ENCODE results near the gene SPINT1. TPM values are rescaled to one million over a fixed set of nuclear protein-coding genes. Genes with fewer than 3 reads are reported as not detected.

The SPINT1 gene, protein sequence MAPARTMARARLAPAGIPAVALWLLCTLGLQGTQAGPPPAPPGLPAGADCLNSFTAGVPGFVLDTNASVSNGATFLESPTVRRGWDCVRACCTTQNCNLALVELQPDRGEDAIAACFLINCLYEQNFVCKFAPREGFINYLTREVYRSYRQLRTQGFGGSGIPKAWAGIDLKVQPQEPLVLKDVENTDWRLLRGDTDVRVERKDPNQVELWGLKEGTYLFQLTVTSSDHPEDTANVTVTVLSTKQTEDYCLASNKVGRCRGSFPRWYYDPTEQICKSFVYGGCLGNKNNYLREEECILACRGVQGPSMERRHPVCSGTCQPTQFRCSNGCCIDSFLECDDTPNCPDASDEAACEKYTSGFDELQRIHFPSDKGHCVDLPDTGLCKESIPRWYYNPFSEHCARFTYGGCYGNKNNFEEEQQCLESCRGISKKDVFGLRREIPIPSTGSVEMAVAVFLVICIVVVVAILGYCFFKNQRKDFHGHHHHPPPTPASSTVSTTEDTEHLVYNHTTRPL
- total RNA-seq (2012; rRNA removed) = 0.22 and 0.25 TPM in 2 replicates

DNA sequence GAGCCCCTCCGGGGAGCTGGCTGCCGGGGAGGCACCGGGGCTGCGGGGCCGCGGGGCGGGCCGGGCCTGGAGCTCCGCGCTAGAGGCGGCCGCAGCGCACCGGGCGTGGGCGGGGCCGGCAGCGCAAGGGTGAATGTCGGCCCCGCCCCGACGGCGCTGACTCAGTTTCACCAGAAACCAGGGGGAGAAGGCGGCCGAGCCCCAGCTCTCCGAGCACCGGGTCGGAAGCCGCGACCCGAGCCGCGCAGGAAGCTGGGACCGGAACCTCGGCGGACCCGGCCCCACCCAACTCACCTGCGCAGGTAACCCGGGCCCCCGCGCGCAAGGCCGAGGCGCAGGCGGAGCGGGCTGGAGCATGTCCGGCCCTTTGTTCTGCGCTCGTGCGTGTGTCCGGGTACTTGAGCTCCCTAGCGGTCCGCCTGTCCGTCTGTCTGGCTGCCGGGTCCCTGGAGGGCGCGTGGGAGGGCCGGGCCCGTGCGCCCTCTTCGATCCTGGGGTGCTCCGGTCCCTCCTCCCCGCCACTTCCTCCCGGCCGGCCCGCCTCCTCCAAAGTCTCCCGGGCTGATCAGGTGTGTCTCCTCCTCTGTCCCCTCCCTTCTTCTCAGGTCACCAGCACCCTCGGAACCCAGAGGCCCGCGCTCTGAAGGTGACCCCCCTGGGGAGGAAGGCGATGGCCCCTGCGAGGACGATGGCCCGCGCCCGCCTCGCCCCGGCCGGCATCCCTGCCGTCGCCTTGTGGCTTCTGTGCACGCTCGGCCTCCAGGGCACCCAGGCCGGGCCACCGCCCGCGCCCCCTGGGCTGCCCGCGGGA, at the start of gene SPINT1:
Gene SPINT1 (plus strand): TSS at position 164 of the 811 bp plus-strand sequence. CDS start 507 bp downstream, at position 671.
- Histone ChIP-seq H3K9me3 (replicated peaks; ENCODE audit: low read length) (no peaks in the 10 kb centered on the region), H3K27me3 (ENCODE audit: control insufficient read depth, insufficient read depth, low read length) (peaks cover 52% of the 10 kb centered on the region), H3K4me1 (ENCODE audit: control insufficient read depth, insufficient read depth, low read length) (peaks cover 12% of the 10 kb centered on the region), H3K4me2 (ENCODE audit: low read length) (peak within 1 kb of the TSS; percentile 82), H3K4me3 (ENCODE audit: low read length) (peak within 1 kb of the TSS; percentile 52), H3K36me3 (ENCODE audit: insufficient read depth, low read length) (no peaks in the 10 kb centered on the region), H3K9ac (ENCODE audit: low read depth, low read length) (no peak within 1 kb of the TSS)

DNA sequence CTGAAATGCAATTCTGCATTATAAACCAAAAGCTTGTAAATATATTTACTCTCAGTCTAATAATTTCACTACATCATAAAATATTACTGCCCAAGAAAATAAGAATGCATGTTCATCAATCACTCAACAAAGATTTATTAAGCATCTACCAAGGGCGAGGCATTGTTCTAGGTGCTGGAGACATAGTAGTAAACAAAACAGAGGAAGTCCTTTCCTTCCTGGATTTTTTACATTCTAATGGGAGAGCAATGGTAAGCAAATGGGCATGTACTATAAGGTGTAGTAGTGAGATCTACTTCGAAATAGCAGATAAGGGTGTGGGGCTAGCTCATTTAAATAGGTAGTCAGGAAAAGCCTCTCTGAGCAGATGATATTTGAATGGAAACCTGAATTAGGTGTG, 47.8 kb upstream of the SPINT1 start:
- H3K9me3 ChIP-seq (replicated peaks; ENCODE audit: low read length) = no peaks in the 10 kb centered on the region
- no peak overlapping the region for H3K4me2 ChIP-seq (ENCODE audit: low read length)
- peaks cover 11% of the 10 kb centered on the region for H3K36me3 ChIP-seq (ENCODE audit: insufficient read depth, low read length)
- peaks cover 13% of the 10 kb centered on the region for H3K4me1 ChIP-seq (ENCODE audit: control insufficient read depth, insufficient read depth, low read length)
- no peak overlapping the region for H3K9ac ChIP-seq (ENCODE audit: low read depth, low read length)
- H3K27me3 ChIP-seq (ENCODE audit: control insufficient read depth, insufficient read depth, low read length) = no peaks in the 10 kb centered on the region
- H3K4me3 ChIP-seq (ENCODE audit: low read length) = no peak overlapping the region

DNA sequence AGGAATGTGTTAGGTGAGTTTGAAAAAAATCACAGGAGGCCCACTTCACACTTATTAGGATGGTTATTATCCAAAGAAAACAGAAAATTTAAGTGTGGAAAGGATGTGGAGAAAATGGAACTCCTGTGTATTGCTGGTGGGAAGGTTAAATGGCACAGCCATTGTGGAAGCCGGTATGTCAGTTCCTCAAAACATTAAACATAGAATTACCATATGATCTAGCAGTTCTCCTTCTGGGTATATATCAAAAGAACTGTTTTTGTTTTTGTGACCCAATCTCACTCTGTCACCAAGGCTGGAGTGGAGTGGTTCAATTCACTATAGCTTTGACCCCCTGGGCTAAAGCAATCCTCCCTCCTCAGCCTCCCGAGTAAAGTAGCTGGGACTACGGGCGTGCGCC, 47.3 kb upstream of the SPINT1 start:
- Histone ChIP-seq H3K9me3 (replicated peaks; ENCODE audit: low read length) (no peaks in the 10 kb centered on the region), H3K4me2 (ENCODE audit: low read length) (no peak overlapping the region), H3K9ac (ENCODE audit: low read depth, low read length) (no peak overlapping the region), H3K4me1 (ENCODE audit: control insufficient read depth, insufficient read depth, low read length) (peaks cover 13% of the 10 kb centered on the region), H3K27me3 (ENCODE audit: control insufficient read depth, insufficient read depth, low read length) (no peaks in the 10 kb centered on the region), H3K4me3 (ENCODE audit: low read length) (no peak overlapping the region), H3K36me3 (ENCODE audit: insufficient read depth, low read length) (peaks cover 11% of the 10 kb centered on the region)

DNA sequence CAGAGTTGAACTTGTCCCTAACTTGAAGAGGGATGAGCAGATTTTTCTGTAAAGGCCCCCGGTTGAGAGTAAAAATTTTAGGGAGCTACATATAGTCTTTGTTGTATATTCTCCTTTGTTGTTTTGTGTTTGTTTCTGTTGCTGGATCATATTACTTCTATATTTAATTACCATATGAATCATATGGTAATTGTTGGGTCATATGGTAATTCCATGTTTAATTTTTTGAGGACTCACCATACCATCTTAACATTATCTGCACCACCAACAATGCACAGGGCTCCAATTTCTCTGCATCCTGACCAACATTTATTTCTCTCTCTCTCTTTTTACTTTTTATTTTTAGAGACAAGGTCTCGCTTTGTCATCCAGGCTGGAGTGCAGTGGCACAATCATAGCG, 44.3 kb upstream of the SPINT1 start:
- Histone ChIP-seq H3K36me3 (ENCODE audit: insufficient read depth, low read length) (peaks cover 12% of the 10 kb centered on the region), H3K9me3 (replicated peaks; ENCODE audit: low read length) (no peaks in the 10 kb centered on the region), H3K27me3 (ENCODE audit: control insufficient read depth, insufficient read depth, low read length) (no peaks in the 10 kb centered on the region), H3K4me2 (ENCODE audit: low read length) (no peak overlapping the region), H3K9ac (ENCODE audit: low read depth, low read length) (no peak overlapping the region), H3K4me3 (ENCODE audit: low read length) (no peak overlapping the region), H3K4me1 (ENCODE audit: control insufficient read depth, insufficient read depth, low read length) (no peaks in the 10 kb centered on the region)

DNA sequence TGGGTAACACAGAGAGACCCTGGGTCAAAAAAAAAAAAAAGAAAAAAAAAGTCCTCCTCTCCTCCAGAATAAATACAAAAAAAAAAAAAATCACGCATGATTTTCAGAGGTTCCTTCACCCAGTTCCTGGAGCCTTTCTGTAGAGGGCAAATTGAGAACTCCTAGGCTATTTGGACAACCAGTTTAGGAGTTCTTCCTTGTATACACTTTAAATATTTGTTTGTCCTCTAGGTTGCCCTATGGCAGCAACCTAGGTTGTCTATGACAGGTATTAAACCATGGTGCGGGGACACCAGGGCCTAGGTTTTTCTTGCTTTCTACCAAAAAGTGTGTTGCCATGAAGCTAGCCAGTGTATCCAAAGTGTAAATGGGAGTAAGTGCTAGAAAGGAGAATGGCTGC, 40.8 kb upstream of the SPINT1 start:
- Histone ChIP-seq H3K9me3 (replicated peaks; ENCODE audit: low read length) (no peaks in the 10 kb centered on the region), H3K4me1 (ENCODE audit: control insufficient read depth, insufficient read depth, low read length) (peaks cover 10% of the 10 kb centered on the region), H3K4me2 (ENCODE audit: low read length) (no peak overlapping the region), H3K4me3 (ENCODE audit: low read length) (no peak overlapping the region), H3K36me3 (ENCODE audit: insufficient read depth, low read length) (peaks cover 12% of the 10 kb centered on the region), H3K9ac (ENCODE audit: low read depth, low read length) (no peak overlapping the region), H3K27me3 (ENCODE audit: control insufficient read depth, insufficient read depth, low read length) (no peaks in the 10 kb centered on the region)

DNA sequence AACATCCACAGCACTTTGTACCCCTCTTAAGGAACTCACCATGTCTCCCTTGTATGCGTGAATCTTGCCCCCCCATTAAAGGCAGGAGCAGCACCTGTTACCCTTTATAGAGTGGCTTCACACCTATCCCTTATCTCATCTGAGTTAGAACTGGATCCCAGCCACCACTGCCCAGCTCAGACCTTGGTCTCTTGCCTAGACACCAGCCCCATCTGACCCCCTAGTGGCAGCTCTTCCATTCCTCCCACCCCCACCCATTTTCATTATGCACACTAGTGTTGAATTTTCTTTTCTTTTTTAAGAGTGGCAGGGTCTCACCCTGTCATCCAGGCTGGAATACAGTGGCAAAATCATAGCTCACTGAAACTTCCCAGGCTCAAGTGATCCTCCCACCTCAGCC, 40.2 kb upstream of the SPINT1 start:
- Histone ChIP-seq H3K27me3 (ENCODE audit: control insufficient read depth, insufficient read depth, low read length) (no peaks in the 10 kb centered on the region), H3K4me2 (ENCODE audit: low read length) (no peak overlapping the region), H3K36me3 (ENCODE audit: insufficient read depth, low read length) (peaks cover 9% of the 10 kb centered on the region), H3K4me1 (ENCODE audit: control insufficient read depth, insufficient read depth, low read length) (peaks cover 16% of the 10 kb centered on the region), H3K9me3 (replicated peaks; ENCODE audit: low read length) (no peaks in the 10 kb centered on the region), H3K9ac (ENCODE audit: low read depth, low read length) (no peak overlapping the region), H3K4me3 (ENCODE audit: low read length) (no peak overlapping the region)

DNA sequence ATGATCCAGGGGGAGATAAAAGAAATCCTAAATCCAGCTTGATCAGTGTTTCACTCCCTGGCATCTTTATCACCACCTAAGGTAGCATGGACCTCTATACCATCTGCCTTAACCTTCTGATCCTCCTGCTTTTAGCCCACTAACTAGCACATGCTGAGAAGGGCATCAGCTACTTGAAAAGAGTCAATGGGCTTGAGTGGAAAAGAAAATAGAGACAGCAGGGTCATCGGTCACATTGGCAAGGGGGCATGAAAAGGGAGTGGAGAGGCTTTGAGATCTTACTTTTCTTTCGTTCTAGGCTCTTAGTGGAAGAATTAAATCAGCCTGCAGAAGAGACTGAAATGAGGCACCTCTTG, 37.2 kb upstream of the SPINT1 start:
- Histone ChIP-seq H3K9ac (ENCODE audit: low read depth, low read length) (peak overlapping the region; percentile 93), H3K36me3 (ENCODE audit: insufficient read depth, low read length) (peaks cover 21% of the 10 kb centered on the region), H3K4me2 (ENCODE audit: low read length) (peak overlapping the region; percentile 82), H3K4me3 (ENCODE audit: low read length) (peak overlapping the region; percentile 87), H3K27me3 (ENCODE audit: control insufficient read depth, insufficient read depth, low read length) (no peaks in the 10 kb centered on the region), H3K4me1 (ENCODE audit: control insufficient read depth, insufficient read depth, low read length) (peaks cover 16% of the 10 kb centered on the region), H3K9me3 (replicated peaks; ENCODE audit: low read length) (no peaks in the 10 kb centered on the region)

DNA sequence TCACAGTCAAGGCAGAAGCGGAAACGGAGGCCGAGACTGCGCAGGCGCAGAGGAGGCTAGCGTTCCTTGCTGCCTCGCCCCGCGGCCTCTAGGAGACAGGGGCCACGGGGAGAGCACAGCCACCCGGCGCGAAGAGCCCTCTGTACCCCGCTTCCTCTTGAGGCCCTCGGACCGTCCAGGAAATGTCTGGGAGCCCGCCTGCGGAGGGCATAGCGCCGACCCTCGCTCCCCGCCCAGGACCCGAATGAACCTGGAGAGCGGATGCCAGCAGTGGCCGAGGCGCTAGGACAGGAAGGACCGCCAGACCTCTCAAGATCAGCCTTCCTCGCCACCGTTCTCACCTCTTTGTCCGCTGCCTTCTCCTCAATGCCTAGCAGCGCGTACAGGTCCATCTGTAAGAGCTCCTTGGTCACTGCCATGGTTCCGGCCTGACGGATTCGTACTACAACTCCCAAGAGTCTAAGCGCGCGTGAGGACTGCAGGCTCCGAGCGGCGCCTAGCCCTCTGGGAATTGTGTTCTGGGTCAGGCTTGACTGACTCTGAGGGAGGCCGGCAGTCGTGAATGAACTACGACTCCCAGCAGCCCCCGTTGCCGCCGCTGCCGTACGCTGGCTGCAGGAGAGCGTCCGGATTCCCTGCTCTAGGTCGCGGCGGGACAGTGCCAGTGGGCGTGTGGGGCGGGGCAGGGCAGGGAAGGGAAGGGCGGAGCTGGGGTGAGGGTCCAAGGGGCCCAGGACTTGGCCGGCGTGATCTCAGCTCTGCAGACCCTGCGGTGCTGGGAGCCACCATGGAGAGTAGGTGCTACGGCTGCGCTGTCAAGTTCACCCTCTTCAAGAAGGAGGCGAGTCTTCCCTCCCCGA, 36.6 kb upstream of the SPINT1 start, which contains the start of the genes DNAJC17 and ZFYVE19:
Gene DNAJC17 (minus strand): TSS at position 446 of the 860 bp plus-strand sequence. CDS start 27 bp downstream, at position 419.
Gene ZFYVE19 (plus strand): TSS at position 62 of the 860 bp plus-strand sequence. CDS start 501 bp downstream, at position 563.
- Histone ChIP-seq H3K4me1 (ENCODE audit: control insufficient read depth, insufficient read depth, low read length) (peaks cover 16% of the 10 kb centered on the region), H3K4me3 (ENCODE audit: low read length) (peak within 1 kb of the TSS; percentile 87), H3K4me2 (ENCODE audit: low read length) (peak within 1 kb of the TSS; percentile 82), H3K9ac (ENCODE audit: low read depth, low read length) (peak within 1 kb of the TSS; percentile 93), H3K9me3 (replicated peaks; ENCODE audit: low read length) (no peaks in the 10 kb centered on the region), H3K36me3 (ENCODE audit: insufficient read depth, low read length) (peaks cover 24% of the 10 kb centered on the region), H3K27me3 (ENCODE audit: control insufficient read depth, insufficient read depth, low read length) (no peaks in the 10 kb centered on the region)

DNA sequence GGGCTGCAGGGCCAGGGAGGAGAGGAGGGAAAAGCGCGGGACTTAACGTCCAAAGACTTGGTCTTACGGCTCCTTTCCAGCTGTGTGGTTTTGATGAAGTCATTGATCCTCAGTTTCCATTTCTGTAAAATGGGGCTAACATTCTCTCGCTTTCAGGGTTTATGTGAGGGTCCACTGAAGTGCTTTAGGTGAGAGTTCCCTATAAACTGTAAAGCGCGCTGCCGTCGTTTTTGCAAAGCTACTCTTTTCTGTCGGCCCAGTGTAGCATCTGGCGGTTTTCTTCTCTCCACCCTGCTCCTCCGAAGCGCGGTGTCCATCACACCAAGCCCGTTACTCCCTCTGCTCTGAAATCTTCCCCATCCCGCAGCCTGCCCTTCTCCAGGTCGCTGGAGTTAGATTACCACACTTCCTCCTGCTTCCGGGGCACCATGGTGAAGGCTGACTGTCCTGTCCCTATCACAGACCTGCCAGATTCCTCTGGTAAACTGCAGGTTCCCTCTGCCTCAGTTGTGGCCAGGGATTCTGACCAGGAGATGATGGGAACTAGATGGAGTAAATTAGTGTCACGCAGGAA, 35.9 kb upstream of the SPINT1 start:
- peak overlapping the region; percentile 82 for H3K4me2 ChIP-seq (ENCODE audit: low read length)
- peaks cover 21% of the 10 kb centered on the region for H3K36me3 ChIP-seq (ENCODE audit: insufficient read depth, low read length)
- peaks cover 16% of the 10 kb centered on the region for H3K4me1 ChIP-seq (ENCODE audit: control insufficient read depth, insufficient read depth, low read length)
- peak overlapping the region; percentile 93 for H3K9ac ChIP-seq (ENCODE audit: low read depth, low read length)
- H3K4me3 ChIP-seq (ENCODE audit: low read length) = peak overlapping the region; percentile 87
- no peaks in the 10 kb centered on the region for H3K27me3 ChIP-seq (ENCODE audit: control insufficient read depth, insufficient read depth, low read length)
- H3K9me3 ChIP-seq (replicated peaks; ENCODE audit: low read length) = no peaks in the 10 kb centered on the region

DNA sequence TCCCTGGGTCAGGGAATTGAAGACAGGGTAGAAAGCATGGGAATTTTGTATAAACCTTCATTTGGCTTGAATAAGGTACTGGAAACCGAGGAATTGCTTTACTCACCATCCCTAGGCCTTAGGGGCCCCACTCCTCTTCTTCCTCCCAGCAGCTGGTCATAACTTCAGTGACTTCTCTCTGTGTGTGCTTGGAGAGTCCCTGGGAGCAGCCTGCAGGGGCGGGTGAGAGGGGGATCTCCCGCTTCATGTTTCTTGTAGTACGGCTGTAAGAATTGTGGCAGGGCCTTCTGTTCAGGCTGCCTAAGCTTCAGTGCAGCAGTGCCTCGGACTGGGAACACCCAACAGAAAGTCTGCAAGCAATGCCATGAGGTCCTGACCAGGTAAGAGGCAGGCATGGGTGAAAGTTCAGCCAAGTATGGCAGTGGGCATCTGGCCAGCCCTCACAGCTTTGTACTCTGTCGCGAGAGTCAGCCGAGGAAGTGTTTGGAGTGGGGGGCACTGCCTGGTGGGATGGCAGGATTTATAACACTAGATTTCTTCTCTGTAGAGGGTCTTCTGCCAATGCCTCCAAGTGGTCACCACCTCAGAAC, 34.9 kb upstream of the SPINT1 start:
- Histone ChIP-seq H3K27me3 (ENCODE audit: control insufficient read depth, insufficient read depth, low read length) (no peaks in the 10 kb centered on the region), H3K4me1 (ENCODE audit: control insufficient read depth, insufficient read depth, low read length) (peaks cover 16% of the 10 kb centered on the region), H3K9ac (ENCODE audit: low read depth, low read length) (no peak overlapping the region), H3K4me2 (ENCODE audit: low read length) (peak overlapping the region; percentile 82), H3K9me3 (replicated peaks; ENCODE audit: low read length) (no peaks in the 10 kb centered on the region), H3K36me3 (ENCODE audit: insufficient read depth, low read length) (peaks cover 21% of the 10 kb centered on the region), H3K4me3 (ENCODE audit: low read length) (peak overlapping the region; percentile 87)
